ENCODE measurements around the gene CDADC1.

Gene CDADC1

GRCh38 chr13:49295244-49295643, 47.5 kb downstream of the CDADC1 start:
- DNase-seq (ENCODE audit: low read depth in 2 of 2) = no peak

- DNase-seq (ENCODE audit: low read depth in 2 of 2) = no peak
Observed at GRCh38 chr13:49296659-49297058, 48.9 kb downstream of the CDADC1 start.

- DNase-seq (ENCODE audit: low read depth in 2 of 2) = no peak
Observed at GRCh38 chr13:49297338-49297737, 49.6 kb downstream of the CDADC1 start.

GRCh38 chr13:49298416-49298815, 50.7 kb downstream of the CDADC1 start:
- no peak for DNase-seq (ENCODE audit: low read depth in 2 of 2)

- DNase-seq (ENCODE audit: low read depth in 2 of 2) = no peak
Observed at GRCh38 chr13:49298903-49299605, 51.3 kb downstream of the CDADC1 start.

- no peak for DNase-seq (ENCODE audit: low read depth in 2 of 2)
Observed at GRCh38 chr13:49300276-49300675, 52.6 kb downstream of the CDADC1 start.

- peak; percentile 39 to 41 for DNase-seq (ENCODE audit: low read depth in 2 of 2)
Observed at GRCh38 chr13:49300739-49301589, 53.2 kb downstream of the CDADC1 start.

- no peak for DNase-seq (ENCODE audit: low read depth in 2 of 2)
Observed at GRCh38 chr13:49302222-49302621, 54.5 kb downstream of the CDADC1 start.

- no peak for DNase-seq (ENCODE audit: low read depth in 2 of 2)
Observed at GRCh38 chr13:49302817-49303216, 55.1 kb downstream of the CDADC1 start.

GRCh38 chr13:49303533-49304252, 56.0 kb downstream of the CDADC1 start:
- DNase-seq (ENCODE audit: low read depth in 2 of 2) = no peak

- no peak for DNase-seq (ENCODE audit: low read depth in 2 of 2)
Observed at GRCh38 chr13:49304356-49304755, 56.6 kb downstream of the CDADC1 start.

GRCh38 chr13:49304763-49305700, 57.3 kb downstream of the CDADC1 start:
- DNase-seq (ENCODE audit: low read depth in 2 of 2) = no peak

GRCh38 chr13:49305792-49306425, 58.2 kb downstream of the CDADC1 start:
- DNase-seq (ENCODE audit: low read depth in 2 of 2) = no peak

GRCh38 chr13:49307365-49307764, 59.6 kb downstream of the CDADC1 start:
- DNase-seq (ENCODE audit: low read depth in 2 of 2) = no peak

- no peak for DNase-seq (ENCODE audit: low read depth in 2 of 2)
Observed at GRCh38 chr13:49308097-49308875, 60.6 kb downstream of the CDADC1 start.

GRCh38 chr13:49308921-49309408, 61.2 kb downstream of the CDADC1 start:
- no peak for DNase-seq (ENCODE audit: low read depth in 2 of 2)

- no peak for DNase-seq (ENCODE audit: low read depth in 2 of 2)
Observed at GRCh38 chr13:49310251-49310650, 62.5 kb downstream of the CDADC1 start.

GRCh38 chr13:49311816-49312215, 64.1 kb downstream of the CDADC1 start:
- DNase-seq (ENCODE audit: low read depth in 2 of 2) = no peak

GRCh38 chr13:49314344-49314882, 66.7 kb downstream of the CDADC1 start:
- no peak for DNase-seq (ENCODE audit: low read depth in 2 of 2)
